D721Med (cell line): ENCODE measurements around the gene SSH2.
A peak's percentile ranks its signal among the peaks of the same experiment; 100 is the strongest.

Experiments
- DNase-seq: peaks from one replicate; pipeline ENCODE4 v3.0.0; 2011; ENCODE audit warnings: low spot score; ENCODE audit not compliant: insufficient read length
- FAIRE-seq: peaks from 2 replicates; lab custom pipeline; 2011; peaks lifted over from hg19 to GRCh38; lab: Jason Lieb, UNC
- CTCF ChIP-seq: IDR thresholded peaks from 2 replicates; pipeline ENCODE4 v1.5.1; 2012; ENCODE audit warnings: mild to moderate bottlenecking, control low read depth; ENCODE audit not compliant: insufficient read depth; ENCODE audit errors: missing control alignments

Gene SSH2

DNA sequence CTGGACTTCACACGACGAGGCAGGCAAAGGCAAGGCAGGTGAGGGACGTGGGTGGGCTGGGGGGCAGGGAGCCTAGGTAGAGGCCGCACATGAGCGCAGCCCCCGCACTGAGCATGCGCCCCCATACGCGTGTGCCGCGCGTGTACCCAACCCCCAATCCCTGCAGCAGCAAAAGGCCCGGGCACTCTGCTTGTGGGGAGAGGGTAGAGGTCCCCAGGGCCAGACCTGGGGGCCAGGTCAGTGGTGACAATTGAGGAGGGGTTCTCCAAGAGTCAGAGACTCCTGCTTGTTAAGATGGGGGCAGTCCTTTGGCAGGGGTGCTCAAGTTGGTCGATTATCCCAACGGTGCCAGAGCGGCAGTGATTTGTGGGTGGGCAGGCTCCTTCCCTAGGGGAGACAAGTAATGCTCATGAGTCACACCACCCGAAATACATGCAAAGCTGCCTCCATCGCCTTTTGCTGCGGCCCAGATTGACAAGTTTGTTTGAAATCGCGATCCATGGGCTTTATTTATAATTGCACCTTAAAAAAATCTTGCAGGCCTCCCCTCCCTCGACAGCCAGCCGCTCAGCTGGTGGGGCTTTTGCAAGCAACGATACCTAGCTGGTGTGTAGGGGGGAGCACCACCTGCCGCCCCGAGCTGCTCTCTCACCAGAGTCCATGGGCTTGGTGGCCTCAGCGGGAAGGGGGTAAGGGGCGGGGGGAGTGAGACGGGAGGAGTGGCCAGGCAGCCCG, 339.4 kb downstream of the SSH2 start:
- TF ChIP-seq CTCF, result no peak
- DNase-seq, result no peak
- FAIRE-seq, result no peak

GRCh38 chr17:29589524-29590410, 340.3 kb downstream of the SSH2 start, which contains the start of gene GIT1:
Gene GIT1, minus strand, starts transcription at chr17:29589648. Its CDS starts 270 bp downstream, at chr17:29589378.
- FAIRE-seq (no peak), DNase-seq (peak; percentile 87)
- no peak for TF ChIP-seq CTCF

GRCh38 chr17:29588562-29589411, 341.2 kb downstream of the SSH2 start:
- no peak for DNase-seq
- no peak for FAIRE-seq
- TF ChIP-seq CTCF, result no peak

GRCh38 chr17:29588017-29588561, 341.9 kb downstream of the SSH2 start:
- FAIRE-seq (no peak), DNase-seq (no peak)
- no peak for TF ChIP-seq CTCF

DNA sequence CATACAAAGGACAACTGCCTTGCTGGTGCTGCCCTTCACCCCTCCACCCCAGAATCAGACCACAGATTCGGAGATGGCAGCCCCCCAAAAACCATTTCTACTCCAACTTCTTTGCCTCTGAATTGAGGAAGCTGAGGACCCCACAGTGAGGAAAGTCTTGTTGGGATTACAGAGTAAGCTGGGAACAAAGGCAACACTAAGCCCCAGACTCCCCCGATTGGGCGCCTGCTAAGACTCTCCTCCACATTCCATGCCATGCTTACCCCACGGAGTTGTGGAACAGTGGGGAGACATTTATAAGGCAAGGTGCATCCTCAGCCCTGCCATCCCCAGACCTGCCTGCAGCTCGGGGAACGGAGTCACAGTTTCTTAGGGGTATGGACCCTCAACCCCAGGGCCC, 342.4 kb downstream of the SSH2 start:
- no peak for DNase-seq
- TF ChIP-seq CTCF, result no peak
- no peak for FAIRE-seq

DNA sequence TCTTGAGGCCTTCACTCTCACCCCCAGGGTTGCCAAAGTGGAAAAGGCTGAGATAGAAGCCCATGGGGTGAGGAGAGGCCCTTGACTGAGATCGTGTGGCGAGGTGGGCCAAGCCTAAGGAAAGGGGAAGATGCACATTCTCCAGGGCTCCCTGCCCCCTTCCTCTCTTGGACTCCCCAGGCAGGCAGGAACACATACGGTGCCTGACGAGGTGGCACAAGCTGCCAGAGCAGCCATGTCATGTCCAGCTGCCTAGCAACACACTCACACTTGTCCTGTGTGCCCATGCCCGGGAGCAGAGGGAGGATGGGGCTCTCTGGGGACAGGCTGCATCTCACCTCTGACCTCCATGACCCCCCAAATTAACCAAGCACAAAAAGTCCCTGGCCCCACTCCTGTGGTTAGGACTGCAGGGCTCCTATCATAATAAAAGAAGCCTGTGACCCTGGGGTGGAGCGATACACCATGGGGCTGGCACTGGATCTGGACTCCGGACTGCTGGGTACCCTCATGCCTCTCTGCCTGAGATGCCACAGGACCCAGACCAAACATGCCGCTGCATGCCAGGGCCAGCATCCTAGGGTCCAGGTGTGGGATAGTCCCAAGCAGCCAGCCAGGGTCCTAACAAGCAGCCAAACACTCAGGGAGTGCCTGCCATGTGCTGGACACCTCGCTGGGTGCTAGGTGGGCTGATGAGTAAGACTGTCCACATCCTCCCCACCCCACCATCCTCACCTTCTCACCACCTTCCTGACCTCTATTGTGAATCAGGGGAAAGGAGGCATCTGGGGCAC, 343.2 kb downstream of the SSH2 start:
- no peak for FAIRE-seq
- DNase-seq, result no peak
- TF ChIP-seq CTCF, result no peak
